GM12878 (cell line): ENCODE results near the gene TMEM132D. TPM values are rescaled to one million over a fixed set of nuclear protein-coding genes. Genes with fewer than 3 reads are reported as not detected.

ENCODE experiments used
- ATAC-seq: fragments of 200-7000 bp; cut with Tn5 transposase; 3 replicates; pipeline ENCODE4 v1.9.1; 2020; ENCODE audit warnings: mild to moderate bottlenecking, moderate library complexity
- BruUV-seq: library from RNA; stranded (reverse); fragments of 400-500 nt; replicated peaks from 2 replicates; lab custom pipeline; 2021; lab: Mats Ljungman, UMichigan
- CTCF ChIA-PET: fragments of 300-600 bp; sonication (Branson Sonifier 250); formaldehyde crosslinking; extraction: SDS; loops from one replicate; lab custom pipeline; 2021; ENCODE audit warnings: inconsistent platforms; lab: Yijun Ruan, JAX
- POLR2A ChIA-PET: fragments of 350-600 bp; formaldehyde crosslinking; extraction: SDS; loops from one replicate; lab custom pipeline; 2021; ENCODE audit warnings: inconsistent platforms; lab: Charles Lee
- RAD21 ChIA-PET: fragments of 300-600 bp; sonication (Branson Sonifier 250); formaldehyde crosslinking; loops from one replicate; lab custom pipeline; 2023; ENCODE audit warnings: antibody characterized with exemption; ENCODE audit not compliant: unreplicated experiment; lab: Charles Lee
- SMC1A ChIA-PET: fragments of 300-600 bp; sonication (Branson Sonifier 250); formaldehyde crosslinking; loops from one replicate; lab custom pipeline; 2023; ENCODE audit not compliant: unreplicated experiment, uncharacterized antibody; lab: Charles Lee
- DNase-seq: peaks from one replicate; pipeline ENCODE4 v3.0.0-alpha.2; 2011; ENCODE audit warnings: low read depth, low spot score
- FAIRE-seq: peaks from 3 replicates; lab custom pipeline; 2011; peaks lifted over from hg19 to GRCh38; lab: Jason Lieb, UNC
- H2AFZ ChIP-seq: 2 replicates; pipeline ENCODE4 v1.6.0; 2011; ENCODE audit warnings: low read depth, low read length, control low read depth; ENCODE audit not compliant: control insufficient read depth
- H3K27ac ChIP-seq: 2 replicates; pipeline ENCODE4 v1.5.1; 2011; ENCODE audit warnings: control low read depth; ENCODE audit not compliant: control insufficient read depth, insufficient read depth
- H3K27me3 ChIP-seq, 2 experiments: replicated peaks in 1 of 2; 2 replicates each; pipeline versions ENCODE4 v1.6.0 to v1.6.1; 2011; ENCODE audit warnings: low read length in 1 of 2; ENCODE audit not compliant: control insufficient read depth in 2 of 2, insufficient read depth in 2 of 2
- H3K36me3 ChIP-seq, 2 experiments: 2 replicates each; pipeline ENCODE4 v1.5.1; 2011; ENCODE audit warnings: low read length in 1 of 2; ENCODE audit not compliant: control insufficient read depth in 2 of 2, insufficient read depth in 2 of 2
- H3K4me1 ChIP-seq: 2 replicates; pipeline ENCODE4 v1.6.1; 2011; ENCODE audit warnings: mild to moderate bottlenecking, low read length, moderate library complexity, mixed read lengths; ENCODE audit not compliant: control insufficient read depth, insufficient read depth
- H3K4me2 ChIP-seq: 2 replicates; pipeline ENCODE4 v1.6.0; 2011; ENCODE audit warnings: control low read depth; ENCODE audit not compliant: control insufficient read depth, insufficient read depth
- H3K4me3 ChIP-seq: fragments of 200-600 bp; sonication (generic); 2 replicates; pipeline ENCODE4 v1.5.1; 2016
- H3K79me2 ChIP-seq: 2 replicates; pipeline ENCODE4 v1.6.0; 2011; ENCODE audit warnings: low read length; ENCODE audit not compliant: control insufficient read depth, insufficient read depth
- H3K9ac ChIP-seq: 2 replicates; pipeline ENCODE4 v1.8.0; 2011; ENCODE audit warnings: low read length, control low read depth, mixed read lengths; ENCODE audit not compliant: control insufficient read depth, insufficient read depth
- H3K9me3 ChIP-seq: replicated peaks from 3 replicates; pipeline ENCODE4 v1.5.1; 2011; ENCODE audit warnings: mild to moderate bottlenecking, low read length; ENCODE audit not compliant: control insufficient read depth, insufficient read depth
- H4K20me1 ChIP-seq: 2 replicates; pipeline ENCODE4 v1.6.0; 2011; ENCODE audit not compliant: control insufficient read depth, insufficient read depth
- POLR2A ChIP-seq: IDR thresholded peaks from 2 replicates; pipeline ENCODE4 v1.6.1; 2011; ENCODE audit warnings: low read depth, mild to moderate bottlenecking, low read length
- PRDM15 ChIP-seq: fragments of 450-650 bp; formaldehyde crosslinking; IDR thresholded peaks from 2 replicates; pipeline ENCODE4 v1.4.0; 2020; ENCODE audit warnings: mild to moderate bottlenecking, moderate library complexity
- TCF12 ChIP-seq: IDR thresholded peaks from 2 replicates; pipeline ENCODE4 v1.6.1; 2011; ENCODE audit warnings: low read depth, mild to moderate bottlenecking, low read length
- TCF7 ChIP-seq: IDR thresholded peaks from 2 replicates; pipeline ENCODE4 v1.6.1; 2014; ENCODE audit warnings: antibody characterized with exemption, borderline replicate concordance
- ZBTB33 ChIP-seq: fragments of 450-650 bp; IDR thresholded peaks from 2 replicates; pipeline ENCODE4 v1.6.1; 2017; ENCODE audit warnings: mild to moderate bottlenecking
- ZNF592 ChIP-seq: fragments of 450-650 bp; IDR thresholded peaks from 2 replicates; pipeline ENCODE4 v1.6.1; 2017; ENCODE audit warnings: mild to moderate bottlenecking, moderate library complexity
- WGBS: methylation state at CpG from one replicate; pipeline ENCODE4 v1.1.6; 2016; ENCODE audit warnings: low lambda C conversion rate; ENCODE audit not compliant: insufficient replicate concordance, insufficient coverage; ENCODE audit errors: missing lambda C conversion rate; 5-methylcytosine and 5-hydroxymethylcytosine counted together
- in situ Hi-C: fragments of 300-500 bp; cut with MboI; formaldehyde crosslinking; loops from 9 replicates; pipeline ENCODE4 v1.14.3; 2018; ENCODE audit warnings: mixed read lengths
- intact Hi-C: fragments of 100-400 bp; cut with micrococcal nuclease; formaldehyde crosslinking; loops from one replicate; pipeline ENCODE4 v1.14.2; 2022; ENCODE audit not compliant: unreplicated experiment
- polyA plus RNA-seq, 11 experiments: library from polyadenylated mRNA; depleted of rRNA in 4 of 11; unstranded in 6 of 11; stranded (reverse) in 5 of 11; fragments of >200 nt; fragmentation: Nextera tagmentation in 4 of 11; fragmentation: Illumina TruSeq in 1 of 11; extraction: Ambion mirVana in 4 of 11; extraction: Trizol in 1 of 11; gene quantifications; 1 replicate in 1 of 11; 2 replicates in 10 of 11; pipeline versions ENCODE4 v1.2.1 to v1.2.3, GENCODE V29; 2011 to 2016; ENCODE audit warnings: inconsistent platforms in 2 of 11, missing spikeins in 2 of 11, low read depth in 1 of 11
- total RNA-seq, 4 experiments: library from RNA; depleted of rRNA in 3 of 4; stranded (reverse); fragments of >200 nt in 3 of 4; fragmentation: Illumina TruSeq in 1 of 4; extraction: Trizol in 1 of 4; gene quantifications; 2 replicates each; pipeline versions ENCODE4 v1.2.1 to v1.2.3, GENCODE V29; 2013 to 2021

The TMEM132D gene
- total and polyA plus RNA-seq, 10 of the 15 experiments (the other 5 are each of a cell fraction or from before 2014, with no cell fraction given) = under 0.01 to 0.12 (median 0.02) TPM; not detected in 3

GRCh38 chr12:129179941-129180553 is 723.8 kb downstream of the TMEM132D start:
- TF ChIP-seq TCF7 = no peak
- no peak for TF ChIP-seq ZBTB33
- DNase-seq (no peak), FAIRE-seq (no peak), ATAC-seq (no peak)
- SMC1A ChIA-PET = no interaction called here
- Histone ChIP-seq H3K27me3 (no peaks in the 10 kb centered on the region), H3K9ac (no peak overlapping the region), H3K9me3 (no peaks in the 10 kb centered on the region), H3K4me1 (no peaks in the 10 kb centered on the region), H2AFZ (no peak overlapping the region), H3K4me3 (no peak overlapping the region), H3K36me3 (no peaks in the 10 kb centered on the region), H3K27ac (no peak overlapping the region), H3K4me2 (no peak overlapping the region), H4K20me1 (no peaks in the 10 kb centered on the region), H3K79me2 (no peaks in the 10 kb centered on the region)
- CTCF ChIA-PET = no interaction called here
- RAD21 ChIA-PET = no interaction called here
- in situ Hi-C loops (no loop called here), intact Hi-C loops (no loop called here)
- 8% methylated on average over 7 of the region's 7 CpGs for WGBS
- POLR2A ChIA-PET = no interaction called here
- BruUV-seq = no TSS peak

- no TSS peak for BruUV-seq
- FAIRE-seq (no peak), ATAC-seq (no peak), DNase-seq (no peak)
- Histone ChIP-seq H3K9ac (no peak overlapping the region), H3K4me1 (no peaks in the 10 kb centered on the region), H2AFZ (no peak overlapping the region), H3K4me2 (no peak overlapping the region), H4K20me1 (no peaks in the 10 kb centered on the region), H3K79me2 (no peaks in the 10 kb centered on the region), H3K27me3 (no peaks in the 10 kb centered on the region), H3K4me3 (no peak overlapping the region), H3K27ac (no peak overlapping the region), H3K36me3 (no peaks in the 10 kb centered on the region), H3K9me3 (no peaks in the 10 kb centered on the region)
- in situ Hi-C loops (no loop called here), intact Hi-C loops (no loop called here)
- ChIA-PET CTCF (no interaction called here), POLR2A (no interaction called here), SMC1A (no interaction called here), RAD21 (no interaction called here)
- no peak for TF ChIP-seq POLR2A
- no peak for TF ChIP-seq ZNF592
- no peak for TF ChIP-seq TCF12
- TF ChIP-seq PRDM15 (CRISPR knock-in tag) = no peak
- WGBS = 0% methylated on average over 3 of the region's 3 CpGs
Observed at GRCh38 chr12:129169928-129170327, 733.9 kb downstream of the TMEM132D start.
